Lower lobe of right lung (tissue), 2 donors: ENCODE data around the gene PGK2. TPM values are rescaled to one million over a fixed set of nuclear protein-coding genes. Genes with fewer than 3 reads are reported as not detected.

Experiments
- ATAC-seq, 2 donors: fragments of 200-7000 bp; cut with Tn5 transposase; one replicate each; pipeline ENCODE4 v1.9.1; 2020 to 2022; ENCODE audit warnings: mild to moderate bottlenecking in 2 of 2, moderate library complexity in 2 of 2
- DNase-seq: peaks from one replicate; pipeline ENCODE4 v3.0.0-alpha.2; 2020
- H3K27ac ChIP-seq: fragments of 200-600 bp; one replicate; pipeline ENCODE4 v1.8.0; 2022
- H3K27me3 ChIP-seq: fragments of 200-600 bp; one replicate; pipeline ENCODE4 v1.8.0; 2022; ENCODE audit warnings: low read depth
- H3K36me3 ChIP-seq: fragments of 200-600 bp; one replicate; pipeline ENCODE4 v1.8.0; 2022; ENCODE audit warnings: mild to moderate bottlenecking
- H3K4me1 ChIP-seq: fragments of 200-600 bp; one replicate; pipeline ENCODE4 v1.8.0; 2022
- H3K4me3 ChIP-seq: fragments of 200-600 bp; one replicate; pipeline ENCODE4 v1.8.0; 2022; ENCODE audit warnings: mild to moderate bottlenecking
- H3K9me3 ChIP-seq: fragments of 200-600 bp; one replicate; pipeline ENCODE4 v1.8.0; 2022
- intact Hi-C: fragments of 100-400 bp; cut with DNase I; formaldehyde crosslinking; loops from one replicate; pipeline ENCODE4 v1.11.0; 2022
- long read RNA-seq: library from polyadenylated mRNA; unstranded; transcript quantifications from one replicate; pipeline ENCODE4 v2.0.0, GENCODE V29; 2021
- total RNA-seq: library from RNA; stranded (reverse); fragmentation: NEBNext Ultra II Directional; extraction: Animal tissue kit (Norgen Biotek cat#: 25700); gene quantifications from one replicate; pipeline ENCODE4 v1.2.1, GENCODE V29; 2021
- TF ChIP-seq, protein P1 (sequence below): fragments of 200-600 bp; IDR thresholded peaks from one replicate; pipeline ENCODE4 v1.8.0; 2022; ENCODE audit warnings: antibody characterized with exemption, mild to moderate bottlenecking
- donor health status: DM: no; HTN: yes; CAD: no; lungs with severe emphysema.

PGK2 gene
- not detected for total RNA-seq
- long read RNA-seq, result 0 reads

DNA sequence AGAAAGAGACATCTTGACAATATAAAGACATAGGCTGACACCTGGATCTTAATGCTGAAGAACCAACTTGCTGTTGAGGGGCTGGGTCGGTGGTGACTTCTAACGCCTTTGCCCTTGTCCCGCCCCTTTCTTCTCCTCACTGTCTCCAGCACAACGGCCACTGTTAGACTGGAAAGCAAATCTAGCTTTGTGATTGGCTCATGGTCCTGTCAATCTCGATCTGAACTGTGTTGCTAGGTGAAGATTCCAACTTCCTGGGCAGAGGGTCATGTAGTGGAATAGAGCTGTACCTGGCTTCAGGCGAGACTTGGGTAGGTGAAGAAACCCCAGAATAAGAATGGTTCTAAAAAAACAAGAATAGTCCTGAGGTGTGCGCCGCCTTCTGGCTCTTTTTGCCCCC is at the start of gene PGK2:
TSS of gene PGK2 (minus strand) at position 110 of the 400 bp plus-strand sequence. CDS start at position 12, 98 bp downstream.
- DNase-seq (no peak), ATAC-seq (no peak)
- H3K36me3 ChIP-seq, result no peaks in the 10 kb centered on the region
- H3K9me3 ChIP-seq, result no peaks in the 10 kb centered on the region
- no peaks in the 10 kb centered on the region for H3K27me3 ChIP-seq
- H3K4me1 ChIP-seq, result no peaks in the 10 kb centered on the region
- intact Hi-C loops, result no loop called here
- TF ChIP-seq, protein P1, sequence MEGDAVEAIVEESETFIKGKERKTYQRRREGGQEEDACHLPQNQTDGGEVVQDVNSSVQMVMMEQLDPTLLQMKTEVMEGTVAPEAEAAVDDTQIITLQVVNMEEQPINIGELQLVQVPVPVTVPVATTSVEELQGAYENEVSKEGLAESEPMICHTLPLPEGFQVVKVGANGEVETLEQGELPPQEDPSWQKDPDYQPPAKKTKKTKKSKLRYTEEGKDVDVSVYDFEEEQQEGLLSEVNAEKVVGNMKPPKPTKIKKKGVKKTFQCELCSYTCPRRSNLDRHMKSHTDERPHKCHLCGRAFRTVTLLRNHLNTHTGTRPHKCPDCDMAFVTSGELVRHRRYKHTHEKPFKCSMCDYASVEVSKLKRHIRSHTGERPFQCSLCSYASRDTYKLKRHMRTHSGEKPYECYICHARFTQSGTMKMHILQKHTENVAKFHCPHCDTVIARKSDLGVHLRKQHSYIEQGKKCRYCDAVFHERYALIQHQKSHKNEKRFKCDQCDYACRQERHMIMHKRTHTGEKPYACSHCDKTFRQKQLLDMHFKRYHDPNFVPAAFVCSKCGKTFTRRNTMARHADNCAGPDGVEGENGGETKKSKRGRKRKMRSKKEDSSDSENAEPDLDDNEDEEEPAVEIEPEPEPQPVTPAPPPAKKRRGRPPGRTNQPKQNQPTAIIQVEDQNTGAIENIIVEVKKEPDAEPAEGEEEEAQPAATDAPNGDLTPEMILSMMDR, result no peak
- no peak within 1 kb of the TSS for H3K27ac ChIP-seq
- no peak within 1 kb of the TSS for H3K4me3 ChIP-seq

DNA sequence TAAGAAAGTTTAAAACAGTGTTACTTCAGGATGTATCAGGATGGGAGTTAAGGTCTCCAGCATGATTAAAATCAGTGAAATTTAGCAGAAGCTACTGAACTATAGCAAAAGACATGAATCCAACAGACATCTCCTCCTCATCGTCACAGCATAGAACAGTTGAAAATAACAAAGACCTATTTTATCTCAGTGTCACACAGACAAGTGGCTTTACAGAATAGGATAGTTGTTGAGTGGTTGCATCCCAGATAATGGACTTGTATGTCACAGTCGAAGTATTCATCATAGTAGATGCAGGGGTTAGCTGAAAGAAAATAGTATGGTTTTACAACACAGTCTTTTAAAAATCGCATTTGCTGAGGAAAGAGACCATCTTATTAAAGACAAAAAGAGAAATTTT is 48.1 kb upstream of the PGK2 start:
- Histone ChIP-seq H3K9me3 (no peaks in the 10 kb centered on the region), H3K4me3 (no peak overlapping the region), H3K36me3 (no peaks in the 10 kb centered on the region), H3K27ac (no peak overlapping the region), H3K4me1 (no peaks in the 10 kb centered on the region), H3K27me3 (no peaks in the 10 kb centered on the region)
- TF ChIP-seq, protein P1, result no peak
- DNase-seq (no peak), ATAC-seq (no peak)
- intact Hi-C loops, result no loop called here

DNA sequence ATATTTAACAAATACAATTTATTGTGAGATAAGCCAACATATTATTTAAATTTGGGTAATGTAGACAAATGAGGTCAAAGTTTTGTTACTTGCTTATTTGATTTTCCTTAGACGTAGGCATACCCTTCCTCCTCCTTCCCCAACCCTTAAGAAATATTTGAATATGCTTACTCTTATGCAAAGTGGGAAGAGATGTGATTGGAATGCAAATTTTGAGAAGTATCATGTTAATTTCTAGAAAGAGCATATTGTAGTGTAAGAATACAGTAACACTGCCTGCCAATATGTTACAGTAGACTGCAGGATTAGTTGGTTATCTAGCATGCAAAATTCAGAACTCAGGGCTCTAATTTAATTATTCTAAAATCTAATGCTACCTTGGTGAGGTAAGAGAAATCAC is 46.3 kb upstream of the PGK2 start:
- TF ChIP-seq, protein P1, result no peak
- no peak overlapping the region for H3K4me3 ChIP-seq

DNA sequence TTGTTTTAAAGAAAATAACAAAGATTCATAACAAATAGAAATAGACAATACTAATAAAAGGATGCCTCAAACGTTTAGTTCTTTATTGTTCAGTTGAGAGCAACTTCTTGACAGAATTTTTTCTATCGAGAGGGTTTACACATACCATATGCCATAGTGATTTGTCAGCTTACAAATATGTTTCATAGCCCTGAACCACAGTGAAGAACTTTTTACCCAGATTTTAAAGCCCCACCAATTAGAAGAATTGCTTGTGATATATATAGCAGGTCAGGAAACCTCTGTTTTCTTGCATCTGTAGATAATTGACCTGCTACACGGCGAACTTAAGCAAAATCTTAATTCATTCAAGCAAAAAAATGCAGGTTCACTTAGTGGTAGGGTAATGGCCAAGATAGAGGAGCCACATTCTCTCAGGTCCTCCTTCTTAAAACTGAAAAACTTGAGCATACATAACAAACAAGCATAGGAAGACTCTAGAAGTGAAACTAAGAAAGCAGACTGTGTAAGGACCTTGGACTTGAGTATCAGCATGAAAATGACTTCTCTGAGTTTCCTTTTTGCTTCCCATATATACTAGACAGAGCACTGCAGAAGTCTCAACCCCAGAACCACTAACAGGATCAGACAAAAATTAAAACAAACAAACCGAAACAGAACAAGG is 39.8 kb upstream of the PGK2 start:
- DNase-seq, result no peak

More for the DNA sequence above, 46.3 kb upstream of the PGK2 start:
- H3K4me1 ChIP-seq, result no peaks in the 10 kb centered on the region
- no peak for DNase-seq
- H3K27ac ChIP-seq, result no peak overlapping the region
- intact Hi-C loops, result no loop called here
- no peaks in the 10 kb centered on the region for H3K36me3 ChIP-seq
- ATAC-seq, result no peak
- no peaks in the 10 kb centered on the region for H3K27me3 ChIP-seq
- H3K9me3 ChIP-seq, result no peaks in the 10 kb centered on the region

DNA sequence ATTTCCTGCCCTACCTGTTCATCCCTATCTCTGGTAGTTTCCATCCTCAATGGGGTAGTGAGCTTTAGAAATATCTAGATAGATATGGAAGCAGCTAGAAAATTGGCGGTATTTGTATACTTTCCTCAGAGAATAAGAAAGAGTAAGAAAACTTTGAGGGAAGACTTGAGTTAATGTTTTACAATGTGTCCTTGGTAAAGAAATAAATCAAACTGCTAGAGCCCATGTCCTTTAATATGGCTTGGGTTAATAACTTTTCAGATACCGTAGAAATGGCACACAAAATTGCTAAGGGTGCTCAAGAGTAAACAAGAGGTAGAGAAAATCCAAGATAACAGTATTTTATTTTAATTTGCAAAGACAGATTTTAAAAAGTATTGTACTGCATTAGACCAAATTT is 28.1 kb upstream of the PGK2 start:
- H3K4me3 ChIP-seq, result no peak overlapping the region
- no peak for ATAC-seq
- no peak overlapping the region for H3K27ac ChIP-seq
- TF ChIP-seq, protein P1, result no peak
- H3K9me3 ChIP-seq, result no peaks in the 10 kb centered on the region
- no peaks in the 10 kb centered on the region for H3K4me1 ChIP-seq
- no peaks in the 10 kb centered on the region for H3K36me3 ChIP-seq
- DNase-seq, result no peak
- intact Hi-C loops, result no loop called here
- no peaks in the 10 kb centered on the region for H3K27me3 ChIP-seq

More for the DNA sequence above, 39.8 kb upstream of the PGK2 start:
- Histone ChIP-seq H3K27me3 (no peaks in the 10 kb centered on the region), H3K9me3 (no peaks in the 10 kb centered on the region), H3K4me3 (no peak overlapping the region), H3K4me1 (no peaks in the 10 kb centered on the region), H3K27ac (no peak overlapping the region), H3K36me3 (no peaks in the 10 kb centered on the region)
- TF ChIP-seq, protein P1, result no peak
- intact Hi-C loops, result no loop called here
- ATAC-seq, result no peak
